ENCODE measurements around the gene JMJD4. TPM values are rescaled to one million over a fixed set of nuclear protein-coding genes. Genes with fewer than 3 reads are reported as not detected.
"Not testable (repeated sequence)": the region's sequence is repeated elsewhere in the genome, so short reads cannot be mapped to it uniquely, and the experiment has no call there.

The JMJD4 gene
- total RNA-seq, 2 donors from 2014 or later = 19.4 to 21.8 TPM

- H3K9ac ChIP-seq (ENCODE audit: extremely low read depth, low read length, poor library complexity, severe bottlenecking) = no peak overlapping the region
- H3K27me3 Mint-ChIP-seq (ENCODE audit: insufficient read depth) = no peaks in the 10 kb centered on the region
- H3K9me3 Mint-ChIP-seq = peaks cover 78% of the 10 kb centered on the region
- no peak overlapping the region for H3K27ac ChIP-seq (ENCODE audit: low read depth, low read length)
- TF ChIP-seq CTCF (conservative IDR thresholded peaks at IDR 0.05) = no peak
- no peak for DNase-seq
- no peaks in the 10 kb centered on the region for H3K27me3 ChIP-seq (ENCODE audit: control insufficient read depth, insufficient read depth, low read length, poor library complexity, severe bottlenecking)
- H3K9me3 ChIP-seq (ENCODE audit: control insufficient read depth, low read length) = peaks cover 33% of the 10 kb centered on the region
- no peaks in the 10 kb centered on the region for H3K36me3 Mint-ChIP-seq (ENCODE audit: low read depth)
- no peak overlapping the region for H3K4me3 ChIP-seq (ENCODE audit: low read length)
- H3K4me3 Mint-ChIP-seq = no peak overlapping the region
- 71 to 75% methylated on average over 1 of the region's 1 CpG for WGBS, 2 experiments (ENCODE audit: insufficient coverage in 1 of 2, insufficient read length in 1 of 2)
- no peak overlapping the region for H3K27ac Mint-ChIP-seq
- no peaks in the 10 kb centered on the region for H3K4me1 ChIP-seq (ENCODE audit: control insufficient read depth, insufficient read depth, low read length)
- no peaks in the 10 kb centered on the region for H3K36me3 ChIP-seq (ENCODE audit: control insufficient read depth, insufficient read depth, low read length)
- H3K4me1 Mint-ChIP-seq = no peaks in the 10 kb centered on the region
Observed at GRCh38 chr1:227707846-227708245, 27.3 kb downstream of the JMJD4 start.

GRCh38 chr1:227701631-227702030, 33.5 kb downstream of the JMJD4 start:
- H3K9me3 ChIP-seq (ENCODE audit: control insufficient read depth, low read length) = peaks cover 20% of the 10 kb centered on the region
- not testable (repeated sequence) for H3K9ac ChIP-seq (ENCODE audit: extremely low read depth, low read length, poor library complexity, severe bottlenecking); DNase-seq; H3K36me3 Mint-ChIP-seq (ENCODE audit: low read depth); H3K27ac ChIP-seq (ENCODE audit: low read depth, low read length); H3K4me3 ChIP-seq (ENCODE audit: low read length); H3K4me1 ChIP-seq (ENCODE audit: control insufficient read depth, insufficient read depth, low read length); H3K4me3 Mint-ChIP-seq; H3K27me3 ChIP-seq (ENCODE audit: control insufficient read depth, insufficient read depth, low read length, poor library complexity, severe bottlenecking); H3K4me1 Mint-ChIP-seq; H3K36me3 ChIP-seq (ENCODE audit: control insufficient read depth, insufficient read depth, low read length); H3K27ac Mint-ChIP-seq; H3K27me3 Mint-ChIP-seq (ENCODE audit: insufficient read depth)
- WGBS, 2 experiments (ENCODE audit: insufficient coverage in 1 of 2, insufficient read length in 1 of 2) = 88% methylated on average over 1 of the region's 1 CpG; no CpG with 5 or more reads in 1 of the 2 experiments
- H3K9me3 Mint-ChIP-seq = peaks cover 60% of the 10 kb centered on the region

GRCh38 chr1:227697321-227697864, 37.7 kb downstream of the JMJD4 start:
- Histone ChIP-seq H3K4me3 (ENCODE audit: low read length) (no peak overlapping the region), H3K4me1 (ENCODE audit: control insufficient read depth, insufficient read depth, low read length) (no peaks in the 10 kb centered on the region), H3K36me3 (ENCODE audit: control insufficient read depth, insufficient read depth, low read length) (no peaks in the 10 kb centered on the region), H3K27me3 (ENCODE audit: control insufficient read depth, insufficient read depth, low read length, poor library complexity, severe bottlenecking) (no peaks in the 10 kb centered on the region), H3K9me3 (ENCODE audit: control insufficient read depth, low read length) (peaks cover 19% of the 10 kb centered on the region), H3K9ac (ENCODE audit: extremely low read depth, low read length, poor library complexity, severe bottlenecking) (no peak overlapping the region), H3K27ac (ENCODE audit: low read depth, low read length) (no peak overlapping the region)
- Mint-ChIP-seq H3K36me3 (ENCODE audit: low read depth) (no peaks in the 10 kb centered on the region), H3K27me3 (ENCODE audit: insufficient read depth) (peaks cover 8% of the 10 kb centered on the region), H3K27ac (no peak overlapping the region), H3K9me3 (peaks cover 43% of the 10 kb centered on the region), H3K4me3 (no peak overlapping the region), H3K4me1 (no peaks in the 10 kb centered on the region)
- 86 to 100% methylated on average over 1 to 2 of the region's 3 CpGs for WGBS, 2 experiments (ENCODE audit: insufficient coverage in 1 of 2, insufficient read length in 1 of 2)
- TF ChIP-seq CTCF (conservative IDR thresholded peaks at IDR 0.05) = no peak
- DNase-seq = no peak

- no peak for TF ChIP-seq CTCF (conservative IDR thresholded peaks at IDR 0.05)
- Mint-ChIP-seq H3K4me1 (no peaks in the 10 kb centered on the region), H3K4me3 (no peak overlapping the region), H3K36me3 (ENCODE audit: low read depth) (no peaks in the 10 kb centered on the region), H3K27me3 (ENCODE audit: insufficient read depth) (peaks cover 2% of the 10 kb centered on the region), H3K27ac (no peak overlapping the region), H3K9me3 (peaks cover 32% of the 10 kb centered on the region)
- Histone ChIP-seq H3K36me3 (ENCODE audit: control insufficient read depth, insufficient read depth, low read length) (no peaks in the 10 kb centered on the region), H3K4me1 (ENCODE audit: control insufficient read depth, insufficient read depth, low read length) (no peaks in the 10 kb centered on the region), H3K9ac (ENCODE audit: extremely low read depth, low read length, poor library complexity, severe bottlenecking) (no peak overlapping the region), H3K27me3 (ENCODE audit: control insufficient read depth, insufficient read depth, low read length, poor library complexity, severe bottlenecking) (no peaks in the 10 kb centered on the region), H3K9me3 (ENCODE audit: control insufficient read depth, low read length) (peaks cover 33% of the 10 kb centered on the region), H3K27ac (ENCODE audit: low read depth, low read length) (no peak overlapping the region), H3K4me3 (ENCODE audit: low read length) (no peak overlapping the region)
- DNase-seq = no peak
- 81 to 91% methylated on average over 6 to 8 of the region's 8 CpGs for WGBS, 2 experiments (ENCODE audit: insufficient coverage in 1 of 2, insufficient read length in 1 of 2)
Observed at GRCh38 chr1:227685807-227686206, 49.3 kb downstream of the JMJD4 start.

Measured in endodermal cell (in vitro differentiated cells).